Measurements from ENCODE around the gene TRIM34. TPM values are rescaled to one million over a fixed set of nuclear protein-coding genes. Genes with fewer than 3 reads are reported as not detected.

The TRIM34 gene
- total and polyA plus RNA-seq, 4 donors, result 1.7 to 3.8 (median 2.5) TPM

DNA sequence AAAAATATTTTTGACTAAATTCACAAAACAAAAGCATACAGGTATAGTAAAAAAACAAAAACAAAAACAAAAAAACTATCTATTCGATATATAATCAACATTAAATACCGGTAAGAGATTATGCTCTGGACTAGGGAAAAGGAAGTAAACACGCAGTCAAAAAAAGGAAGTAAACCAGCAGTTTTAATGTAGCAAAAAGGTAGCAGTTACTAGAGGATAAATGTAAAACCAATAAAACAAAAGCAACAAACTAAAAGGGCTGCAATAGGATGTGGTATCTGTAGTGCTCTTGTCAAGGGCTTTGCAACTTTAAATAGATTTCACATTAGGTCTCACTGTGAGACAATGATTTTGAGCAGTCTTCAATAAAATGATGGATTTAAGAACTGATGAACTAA, 67.2 kb downstream of the TRIM34 start:
- DNase-seq (ENCODE audit: low spot score), result no peak
- TF ChIP-seq ATF3 (IDR thresholded peaks at IDR 0.05), result no peak
- no peak for TF ChIP-seq REST (IDR thresholded peaks at IDR 0.05)
- TF ChIP-seq GABPA (IDR thresholded peaks at IDR 0.05 in 1 of 2, conservative IDR thresholded peaks at IDR 0.05 in 1 of 2), result no peak
- no peak for TF ChIP-seq ZBTB33 (IDR thresholded peaks at IDR 0.05)
- TF ChIP-seq CTCF (IDR thresholded peaks at IDR 0.05; ENCODE audit: low read depth, low read length, missing input control), result no peak
- TF ChIP-seq, protein P1, sequence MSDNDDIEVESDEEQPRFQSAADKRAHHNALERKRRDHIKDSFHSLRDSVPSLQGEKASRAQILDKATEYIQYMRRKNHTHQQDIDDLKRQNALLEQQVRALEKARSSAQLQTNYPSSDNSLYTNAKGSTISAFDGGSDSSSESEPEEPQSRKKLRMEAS (IDR thresholded peaks at IDR 0.05), result no peak
- TF ChIP-seq EGR1 (IDR thresholded peaks at IDR 0.05; ENCODE audit: low read depth in 2 of 2), result no peak
- TF ChIP-seq TAF1 (conservative IDR thresholded peaks at IDR 0.05), result no peak
- no peaks in the 10 kb centered on the region for H3K9me3 ChIP-seq (ENCODE audit: control insufficient read depth in 4 of 4, low read length in 3 of 4)
- no peaks in the 10 kb centered on the region for H3K27me3 ChIP-seq (ENCODE audit: control insufficient read depth in 4 of 4, insufficient read depth in 4 of 4, low read length in 3 of 4)
- H3K36me3 ChIP-seq (ENCODE audit: control insufficient read depth in 4 of 4, insufficient read depth in 3 of 4, low read depth in 1 of 4, low read length in 3 of 4), result peaks cover 0 to 4% (median 0%) of the 10 kb centered on the region in 4 donors
- WGBS, result 68% methylated on average over 3 of the region's 3 CpGs
- H3K9ac ChIP-seq (ENCODE audit: low read depth in 1 of 2, low read length in 2 of 2), result no peak overlapping the region
- H3K4me1 ChIP-seq (ENCODE audit: control insufficient read depth in 4 of 4, insufficient read depth in 4 of 4, low read length in 3 of 4), result peaks cover 0 to 6% (median 2%) of the 10 kb centered on the region in 4 donors
- no peak overlapping the region for H3K4me3 ChIP-seq (ENCODE audit: low read depth in 1 of 3, low read length in 3 of 3)
- H3K27ac ChIP-seq (ENCODE audit: low read depth in 1 of 2, low read length in 2 of 2), result no peak overlapping the region

Other genes starting within 250 kb of the TRIM34 start
- gene OR51M1, start 241.2 kb upstream of the TRIM34 start, total RNA-seq, result not detected
- not detected for gene OR51M1, start 241.2 kb upstream of the TRIM34 start, polyA plus RNA-seq
- gene OR51Q1, start 202.9 kb upstream of the TRIM34 start, total RNA-seq, result not detected
- not detected for gene OR51Q1, start 202.9 kb upstream of the TRIM34 start, polyA plus RNA-seq
- under 1 TPM; 0.23 to 0.33 TPM for gene OR51I1, start 183.5 kb upstream of the TRIM34 start, total RNA-seq
- not detected for gene OR51I1, start 183.5 kb upstream of the TRIM34 start, polyA plus RNA-seq
- gene OR51I2, start 175.7 kb upstream of the TRIM34 start, total RNA-seq, result not detected
- gene OR51I2, start 175.7 kb upstream of the TRIM34 start, polyA plus RNA-seq, result not detected
- not detected for gene OR52D1, start 136.3 kb upstream of the TRIM34 start, total RNA-seq
- not detected for gene OR52D1, start 136.3 kb upstream of the TRIM34 start, polyA plus RNA-seq
- under 1 TPM; 0.09 to 0.33 TPM for gene UBQLN3, start 115.0 kb upstream of the TRIM34 start, total RNA-seq
- not detected for gene UBQLN3, start 115.0 kb upstream of the TRIM34 start, polyA plus RNA-seq
- gene UBQLNL, start 108.3 kb upstream of the TRIM34 start, total RNA-seq, result under 1 TPM; 0.05 to 0.25 TPM
- under 1 TPM; 0.03 to 0.08 TPM for gene UBQLNL, start 108.3 kb upstream of the TRIM34 start, polyA plus RNA-seq
- gene OR52H1, start 76.5 kb upstream of the TRIM34 start, total RNA-seq, result under 1 TPM; 0.14 to 0.33 TPM
- gene OR52H1, start 76.5 kb upstream of the TRIM34 start, polyA plus RNA-seq, result not detected
- gene OR52B6, start 44.1 kb upstream of the TRIM34 start, total RNA-seq, result not detected
- not detected for gene OR52B6, start 44.1 kb upstream of the TRIM34 start, polyA plus RNA-seq
- gene TRIM6, start 28.4 kb upstream of the TRIM34 start, total RNA-seq, result 1 to 10 TPM in 1 of 2 donors, under 1 TPM in 1; 0.75 to 5.3 TPM
- under 1 TPM; 0.39 to 0.40 TPM for gene TRIM6, start 28.4 kb upstream of the TRIM34 start, polyA plus RNA-seq
- gene TRIM5, start 60.1 kb downstream of the TRIM34 start, total RNA-seq, result 10 to 100 TPM; 16.3 to 20.2 TPM
- 1 to 10 TPM; 7.8 to 9.9 TPM for gene TRIM5, start 60.1 kb downstream of the TRIM34 start, polyA plus RNA-seq
- 10 to 100 TPM; 11.5 to 21.6 TPM for gene TRIM22, start 64.8 kb downstream of the TRIM34 start, total RNA-seq
- gene TRIM22, start 64.8 kb downstream of the TRIM34 start, polyA plus RNA-seq, result 1 to 10 TPM; 3.6 to 7.6 TPM
- not detected for gene OR56B1, start 111.4 kb downstream of the TRIM34 start, total RNA-seq
- not detected for gene OR56B1, start 111.4 kb downstream of the TRIM34 start, polyA plus RNA-seq
- under 1 TPM in 1 of 2 donors, not detected in 1; 0.14 TPM for gene OR52N4, start 129.2 kb downstream of the TRIM34 start, total RNA-seq
- gene OR52N4, start 129.2 kb downstream of the TRIM34 start, polyA plus RNA-seq, result not detected
- under 1 TPM in 1 of 2 donors, not detected in 1; 0.08 TPM for gene OR52N5, start 158.4 kb downstream of the TRIM34 start, total RNA-seq
- not detected for gene OR52N5, start 158.4 kb downstream of the TRIM34 start, polyA plus RNA-seq
- under 1 TPM; under 0.01 to 0.05 TPM for gene OR52N1, start 166.3 kb downstream of the TRIM34 start, total RNA-seq
- not detected for gene OR52N1, start 166.3 kb downstream of the TRIM34 start, polyA plus RNA-seq
- gene OR52N2, start 183.9 kb downstream of the TRIM34 start, total RNA-seq, result not detected
- gene OR52N2, start 183.9 kb downstream of the TRIM34 start, polyA plus RNA-seq, result not detected
- not detected for gene OR52E6, start 216.9 kb downstream of the TRIM34 start, total RNA-seq
- not detected for gene OR52E6, start 216.9 kb downstream of the TRIM34 start, polyA plus RNA-seq
- gene OR52E8, start 232.7 kb downstream of the TRIM34 start, total RNA-seq, result not detected
- gene OR52E8, start 232.7 kb downstream of the TRIM34 start, polyA plus RNA-seq, result not detected

All from liver (tissue), 9 donors.